ENCODE measurements around the gene NME7.

DNA sequence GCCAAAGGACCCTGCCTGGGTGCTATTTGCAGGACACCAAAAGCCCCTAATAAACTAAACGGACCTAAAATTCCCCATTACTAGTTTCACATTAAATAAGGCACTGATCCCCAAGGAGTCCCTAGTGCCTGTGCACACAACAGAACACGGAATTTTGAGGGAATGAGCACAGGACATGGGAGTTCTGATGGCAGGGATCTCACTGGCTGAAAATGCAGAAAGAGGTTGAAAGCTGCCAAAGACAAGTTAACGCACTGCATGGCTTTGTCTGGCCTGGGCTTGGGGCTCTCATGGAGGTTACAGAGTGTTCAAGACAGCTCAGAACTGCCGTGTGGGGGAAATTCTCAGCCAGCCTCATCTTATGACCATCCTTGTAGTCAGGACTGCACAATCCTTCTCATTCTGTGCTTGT lies 276.7 kb downstream of the NME7 start:
- TF ChIP-seq, protein P1, sequence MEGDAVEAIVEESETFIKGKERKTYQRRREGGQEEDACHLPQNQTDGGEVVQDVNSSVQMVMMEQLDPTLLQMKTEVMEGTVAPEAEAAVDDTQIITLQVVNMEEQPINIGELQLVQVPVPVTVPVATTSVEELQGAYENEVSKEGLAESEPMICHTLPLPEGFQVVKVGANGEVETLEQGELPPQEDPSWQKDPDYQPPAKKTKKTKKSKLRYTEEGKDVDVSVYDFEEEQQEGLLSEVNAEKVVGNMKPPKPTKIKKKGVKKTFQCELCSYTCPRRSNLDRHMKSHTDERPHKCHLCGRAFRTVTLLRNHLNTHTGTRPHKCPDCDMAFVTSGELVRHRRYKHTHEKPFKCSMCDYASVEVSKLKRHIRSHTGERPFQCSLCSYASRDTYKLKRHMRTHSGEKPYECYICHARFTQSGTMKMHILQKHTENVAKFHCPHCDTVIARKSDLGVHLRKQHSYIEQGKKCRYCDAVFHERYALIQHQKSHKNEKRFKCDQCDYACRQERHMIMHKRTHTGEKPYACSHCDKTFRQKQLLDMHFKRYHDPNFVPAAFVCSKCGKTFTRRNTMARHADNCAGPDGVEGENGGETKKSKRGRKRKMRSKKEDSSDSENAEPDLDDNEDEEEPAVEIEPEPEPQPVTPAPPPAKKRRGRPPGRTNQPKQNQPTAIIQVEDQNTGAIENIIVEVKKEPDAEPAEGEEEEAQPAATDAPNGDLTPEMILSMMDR (IDR thresholded peaks at IDR 0.05) = no peak
- TF ChIP-seq POLR2AphosphoS5 (IDR thresholded peaks at IDR 0.05) = no peak
- no peak for TF ChIP-seq POLR2A (IDR thresholded peaks at IDR 0.05)
- no peak for TF ChIP-seq EP300 (IDR thresholded peaks at IDR 0.05; ENCODE audit: low read depth)
